GM12872 (cell line): ENCODE measurements around the gene COL5A1.

Experiments used
- CTCF ChIP-seq: IDR thresholded peaks from 3 replicates; pipeline ENCODE4 v1.5.1; 2011; ENCODE audit warnings: low read depth, mild to moderate bottlenecking, low read length, moderate library complexity; ENCODE audit not compliant: insufficient read depth

COL5A1 gene

GRCh38 chr9:134680393-134681060 is 38.9 kb downstream of the COL5A1 start:
- no peak for TF ChIP-seq CTCF

DNA sequence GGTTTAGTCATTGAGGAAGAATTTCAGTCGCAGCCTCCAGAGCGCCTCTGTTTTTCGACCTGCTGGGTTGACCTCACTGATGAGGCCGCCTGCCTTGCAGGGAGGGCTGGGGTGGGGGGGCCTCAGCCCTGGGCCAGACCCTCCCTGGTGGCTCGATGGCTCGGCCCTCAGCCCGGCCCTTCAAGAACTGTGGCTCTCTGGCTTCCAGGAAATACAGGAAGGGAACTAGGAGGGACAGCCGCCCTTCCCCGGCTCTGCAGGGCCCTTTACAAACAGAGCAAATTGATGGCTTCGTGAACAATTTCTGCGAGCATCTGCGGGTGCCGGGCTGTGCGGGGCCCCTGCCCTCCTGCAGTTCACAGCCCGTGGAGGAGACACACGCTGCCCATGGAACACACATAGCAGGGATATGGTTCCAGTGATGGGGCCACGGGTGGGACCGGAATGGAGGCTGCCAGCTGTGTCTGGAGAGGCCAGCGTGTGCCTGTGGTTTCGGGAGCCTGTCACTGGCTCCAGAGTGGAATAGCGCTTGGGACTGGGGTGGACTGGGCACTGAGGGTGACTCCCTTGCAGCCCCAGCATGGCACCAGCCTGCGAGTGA is 39.6 kb downstream of the COL5A1 start:
- TF ChIP-seq CTCF, result no peak

- no peak for TF ChIP-seq CTCF
Measured at GRCh38 chr9:134682026-134682425, 40.4 kb downstream of the COL5A1 start.

GRCh38 chr9:134682651-134683364 is 41.2 kb downstream of the COL5A1 start:
- TF ChIP-seq CTCF, result no peak

- no peak for TF ChIP-seq CTCF
Measured at GRCh38 chr9:134683714-134684374, 42.2 kb downstream of the COL5A1 start.

DNA sequence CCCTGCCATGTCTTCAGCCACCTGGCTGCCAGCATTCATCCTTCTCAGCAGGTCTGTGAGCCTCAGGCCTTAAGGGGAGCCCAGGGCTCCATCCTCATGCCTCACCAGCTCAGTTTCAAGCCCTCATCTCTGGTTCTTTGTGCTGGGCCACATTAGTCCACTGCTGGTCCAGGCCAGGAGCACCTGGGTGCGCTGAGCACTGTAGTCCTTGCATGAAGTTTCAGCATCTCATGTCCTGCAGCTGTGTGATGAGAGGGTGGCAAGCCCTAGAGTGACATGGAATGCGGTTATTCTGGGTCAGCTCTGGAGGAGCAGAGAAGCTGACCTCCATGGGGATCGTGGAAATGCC is 42.7 kb downstream of the COL5A1 start:
- TF ChIP-seq CTCF, result no peak

GRCh38 chr9:134685784-134686183 is 44.2 kb downstream of the COL5A1 start:
- no peak for TF ChIP-seq CTCF
